Hindlimb muscle (tissue), 1 donor: ENCODE results near the gene CCDC51. TPM values are rescaled to one million over a fixed set of nuclear protein-coding genes. Genes with fewer than 3 reads are reported as not detected.

Experiments used
- polyA plus RNA-seq: library from polyadenylated mRNA; unstranded; fragments of 120-200 nt; gene quantifications from one replicate; pipeline ENCODE4 v1.2.1, GENCODE V29; 2013; ENCODE audit not compliant: insufficient read length

The CCDC51 gene
- polyA plus RNA-seq, 1 donor, result 16.5 TPM

Other genes with a start within 250 kb of the CCDC51 start
- 0.98 TPM for gene CAMP, start 216.6 kb downstream of the CCDC51 start, polyA plus RNA-seq
- gene ZNF589, start 199.0 kb downstream of the CCDC51 start, polyA plus RNA-seq, result 8.5 TPM
- 22.8 TPM for gene NME6, start 138.8 kb downstream of the CCDC51 start, polyA plus RNA-seq
- gene SPINK8, start 106.5 kb downstream of the CCDC51 start, polyA plus RNA-seq, result not detected
- 0.14 TPM for gene FBXW12, start 67.9 kb downstream of the CCDC51 start, polyA plus RNA-seq
- 32.2 TPM for gene PLXNB1, start 10.0 kb downstream of the CCDC51 start, polyA plus RNA-seq
- gene TMA7, start 138 bp upstream of the CCDC51 start, polyA plus RNA-seq, result 187 TPM
- gene ATRIP, start 6.6 kb upstream of the CCDC51 start, polyA plus RNA-seq, result 7.6 TPM
- 62.4 TPM for gene SHISA5, start 64.1 kb upstream of the CCDC51 start, polyA plus RNA-seq
- 6.7 TPM for gene PFKFB4, start 116.7 kb upstream of the CCDC51 start, polyA plus RNA-seq
- 0.26 TPM for gene UCN2, start 123.7 kb upstream of the CCDC51 start, polyA plus RNA-seq
- 9.3 TPM for gene COL7A1, start 155.2 kb upstream of the CCDC51 start, polyA plus RNA-seq
- 180 TPM for gene UQCRC1, start 169.5 kb upstream of the CCDC51 start, polyA plus RNA-seq
- not detected for gene TMEM89, start 181.7 kb upstream of the CCDC51 start, polyA plus RNA-seq
- 8.8 TPM for gene SLC26A6, start 195.3 kb upstream of the CCDC51 start, polyA plus RNA-seq
- 0.36 TPM for gene CELSR3, start 222.8 kb upstream of the CCDC51 start, polyA plus RNA-seq
- gene NCKIPSD, start 245.8 kb upstream of the CCDC51 start, polyA plus RNA-seq, result 7.5 TPM